Measurements from ENCODE around the gene RPS19. TPM values are rescaled to one million over a fixed set of nuclear protein-coding genes. Genes with fewer than 3 reads are reported as not detected.

RPS19 gene
- polyA plus RNA-seq, 2 of the 4 experiments (the other 2 are of a cell fraction): 3,564 to 7,778 TPM

DNA sequence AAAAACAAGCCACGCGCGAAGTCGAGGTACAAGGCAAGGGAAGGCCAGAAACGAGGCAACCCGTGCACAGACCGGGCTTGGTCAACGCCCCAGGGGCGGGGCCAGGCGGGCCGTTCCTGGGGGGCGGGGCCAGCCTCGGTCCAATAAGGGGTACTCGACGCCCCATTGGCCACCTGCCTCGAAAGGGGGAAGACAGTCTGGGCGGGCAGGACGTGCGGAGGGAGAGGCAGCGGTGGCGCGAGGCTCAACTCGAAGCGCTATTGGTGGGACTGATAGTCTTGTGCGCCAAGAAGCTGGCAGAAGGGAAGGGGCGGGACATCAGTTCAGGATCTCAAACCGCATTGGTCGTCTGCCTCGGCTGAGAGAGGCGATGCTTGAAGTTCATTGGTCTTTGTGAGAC is 15.5 kb upstream of the RPS19 start, which contains the start of gene LYPD4:
TSS of gene LYPD4 (minus strand) at position 83 of the 400 bp plus-strand sequence. CDS start 5,398 bp downstream, outside the sequence.
- CTCF ChIA-PET: interaction anchor here (1.5 to 2.6 kb wide), 5 partner anchors 9 to 281 kb away, joined by 3 to 14 read pairs (median 7); partner anchors contain the start of gene CEACAM3
- FAIRE-seq: peak; percentile 46
- Histone ChIP-seq H3K4me2 (no peak within 1 kb of the TSS), H3K4me1 (no peaks in the 10 kb centered on the region), H3K4me3 (no peak within 1 kb of the TSS), H3K9me3 (no peaks in the 10 kb centered on the region), H3K27ac (no peak within 1 kb of the TSS)
- no peak for TF ChIP-seq TP53 (CRISPR knock-in tag; IDR thresholded peaks at IDR 0.05)
- TF ChIP-seq, protein P1, sequence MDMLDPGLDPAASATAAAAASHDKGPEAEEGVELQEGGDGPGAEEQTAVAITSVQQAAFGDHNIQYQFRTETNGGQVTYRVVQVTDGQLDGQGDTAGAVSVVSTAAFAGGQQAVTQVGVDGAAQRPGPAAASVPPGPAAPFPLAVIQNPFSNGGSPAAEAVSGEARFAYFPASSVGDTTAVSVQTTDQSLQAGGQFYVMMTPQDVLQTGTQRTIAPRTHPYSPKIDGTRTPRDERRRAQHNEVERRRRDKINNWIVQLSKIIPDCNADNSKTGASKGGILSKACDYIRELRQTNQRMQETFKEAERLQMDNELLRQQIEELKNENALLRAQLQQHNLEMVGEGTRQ (IDR thresholded peaks at IDR 0.05): no peak
- TF ChIP-seq, protein P2, sequence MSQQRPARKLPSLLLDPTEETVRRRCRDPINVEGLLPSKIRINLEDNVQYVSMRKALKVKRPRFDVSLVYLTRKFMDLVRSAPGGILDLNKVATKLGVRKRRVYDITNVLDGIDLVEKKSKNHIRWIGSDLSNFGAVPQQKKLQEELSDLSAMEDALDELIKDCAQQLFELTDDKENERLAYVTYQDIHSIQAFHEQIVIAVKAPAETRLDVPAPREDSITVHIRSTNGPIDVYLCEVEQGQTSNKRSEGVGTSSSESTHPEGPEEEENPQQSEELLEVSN (IDR thresholded peaks at IDR 0.05; ENCODE audit: borderline replicate concordance, low read depth): peak; percentile 80
- no peak for TF ChIP-seq NPAS2 (CRISPR knock-in tag; IDR thresholded peaks at IDR 0.05; ENCODE audit: borderline replicate concordance)
- TF ChIP-seq ZFP36 (IDR thresholded peaks at IDR 0.05; ENCODE audit: borderline replicate concordance, partially characterized antibody): no peak
- TF ChIP-seq, protein P3, sequence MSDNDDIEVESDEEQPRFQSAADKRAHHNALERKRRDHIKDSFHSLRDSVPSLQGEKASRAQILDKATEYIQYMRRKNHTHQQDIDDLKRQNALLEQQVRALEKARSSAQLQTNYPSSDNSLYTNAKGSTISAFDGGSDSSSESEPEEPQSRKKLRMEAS (IDR thresholded peaks at IDR 0.05): peak; percentile 47; the same call in 1 of the 2 replicates
- no peak for TF ChIP-seq SMC3 (IDR thresholded peaks at IDR 0.05)
- TF ChIP-seq HOXB5 (CRISPR knock-in tag; IDR thresholded peaks at IDR 0.05): no peak
- DNase-seq (ENCODE audit: low read depth in 1 of 2, low spot score in 1 of 2): peak in 1 of 2 experiments; percentile 58
- 68% methylated on average over 30 of the region's 30 CpGs for WGBS (ENCODE audit: missing lambda C conversion rate)
- ATAC-seq: peak; percentile 20 to 68; a peak in 4 of 6 replicates
- POLR2A ChIA-PET: interaction anchor here (2.3 kb wide), 1 partner anchor 15 kb away, joined by 10 read pairs; the partner anchor contains the start of gene RPS19

DNA sequence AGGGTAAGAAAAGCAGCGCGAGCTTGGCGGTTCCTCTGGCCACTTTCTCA is 15.2 kb upstream of the RPS19 start, which contains the start of gene DMRTC2:
TSS of gene DMRTC2 (plus strand) at position 42 of the 50 bp plus-strand sequence. CDS start 2,387 bp downstream, outside the sequence.
- ChIA-PET CTCF (interaction anchor here (1.6 to 2.6 kb wide), 4 partner anchors 9 to 281 kb away, joined by 4 to 14 read pairs (median 8); partner anchors contain the start of gene CEACAM3), POLR2A (interaction anchor here (2.3 kb wide), 1 partner anchor 15 kb away, joined by 10 read pairs; the partner anchor contains the start of gene RPS19)
- FAIRE-seq: no peak
- 94% methylated on average over 3 of the region's 3 CpGs for WGBS (ENCODE audit: missing lambda C conversion rate)
- Histone ChIP-seq H3K9me3 (no peaks in the 10 kb centered on the region), H3K4me1 (no peaks in the 10 kb centered on the region), H3K4me3 (no peak within 1 kb of the TSS), H3K4me2 (no peak within 1 kb of the TSS), H3K27ac (no peak within 1 kb of the TSS)
- no peak for ATAC-seq
- TF ChIP-seq FOSL2 (IDR thresholded peaks at IDR 0.05) (no peak), FOSL2 (CRISPR knock-in tag; IDR thresholded peaks at IDR 0.05) (no peak), CBX8 (IDR thresholded peaks at IDR 0.05) (no peak), ZSCAN20 (CRISPR knock-in tag; IDR thresholded peaks at IDR 0.05) (no peak)
- no peak for DNase-seq (ENCODE audit: low read depth in 1 of 2, low spot score in 1 of 2)

DNA sequence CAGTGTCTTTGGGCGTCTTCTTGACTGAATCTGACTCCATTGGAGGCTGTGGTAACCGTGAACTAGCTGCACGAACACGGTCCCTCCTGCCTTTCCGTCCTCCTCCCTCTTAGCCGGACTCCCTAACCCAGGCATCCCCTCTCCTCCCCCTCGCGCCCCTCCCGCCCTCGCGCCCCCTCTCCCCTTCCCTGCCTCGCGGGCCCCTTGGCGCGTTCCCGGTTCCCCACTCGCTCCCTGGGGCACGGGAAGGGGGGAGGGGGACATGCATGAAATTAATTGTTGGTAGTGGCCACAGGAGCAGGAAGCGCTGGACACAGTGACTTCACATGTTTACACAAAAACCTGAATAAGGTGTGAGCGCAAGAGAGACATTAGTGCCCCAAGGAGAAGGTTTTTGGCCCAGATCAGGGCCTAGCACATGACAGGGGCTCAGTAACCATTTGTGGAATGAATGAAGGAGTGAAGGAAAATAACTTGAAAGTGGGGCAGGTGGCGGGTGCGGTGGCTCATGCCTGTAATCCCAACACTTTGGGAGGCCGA is 14.9 kb upstream of the RPS19 start:
- H3K4me3 ChIP-seq: no peak overlapping the region
- FAIRE-seq: no peak
- 84% methylated on average over 20 of the region's 23 CpGs for WGBS (ENCODE audit: missing lambda C conversion rate)
- DNase-seq (ENCODE audit: low read depth in 1 of 2, low spot score in 1 of 2): no peak
- CTCF ChIA-PET: interaction anchor here (1.6 to 16.4 kb wide), 4 partner anchors 10 to 50 kb away, joined by 7 to 243 read pairs (median 11); partner anchors contain the start of gene CEACAM3
- no peak for ATAC-seq
- POLR2A ChIA-PET: interaction anchor here (2.3 kb wide), 1 partner anchor 15 kb away, joined by 10 read pairs; the partner anchor contains the start of gene RPS19
- H3K27ac ChIP-seq: no peak overlapping the region
- no peaks in the 10 kb centered on the region for H3K9me3 ChIP-seq
- TF ChIP-seq FOSB (CRISPR knock-in tag; IDR thresholded peaks at IDR 0.05) (no peak), SREBF2 (IDR thresholded peaks at IDR 0.05) (no peak), CHD2 (IDR thresholded peaks at IDR 0.05; ENCODE audit: low read length, partially characterized antibody) (no peak), MYC (IDR thresholded peaks at IDR 0.05; ENCODE audit: borderline replicate concordance, low read length) (no peak), ZC3H11A (IDR thresholded peaks at IDR 0.05) (no peak), RCOR1 (IDR thresholded peaks at IDR 0.05; ENCODE audit: low read depth, low read length) (no peak), POLR2A (IDR thresholded peaks at IDR 0.05; ENCODE audit: low read length) (no peak), CHD4 (IDR thresholded peaks at IDR 0.05; ENCODE audit: borderline replicate concordance) (no peak), CEBPB (IDR thresholded peaks at IDR 0.05) (no peak)
- TF ChIP-seq, protein P4, sequence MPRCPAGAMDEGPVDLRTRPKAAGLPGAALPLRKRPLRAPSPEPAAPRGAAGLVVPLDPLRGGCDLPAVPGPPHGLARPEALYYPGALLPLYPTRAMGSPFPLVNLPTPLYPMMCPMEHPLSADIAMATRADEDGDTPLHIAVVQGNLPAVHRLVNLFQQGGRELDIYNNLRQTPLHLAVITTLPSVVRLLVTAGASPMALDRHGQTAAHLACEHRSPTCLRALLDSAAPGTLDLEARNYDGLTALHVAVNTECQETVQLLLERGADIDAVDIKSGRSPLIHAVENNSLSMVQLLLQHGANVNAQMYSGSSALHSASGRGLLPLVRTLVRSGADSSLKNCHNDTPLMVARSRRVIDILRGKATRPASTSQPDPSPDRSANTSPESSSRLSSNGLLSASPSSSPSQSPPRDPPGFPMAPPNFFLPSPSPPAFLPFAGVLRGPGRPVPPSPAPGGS (IDR thresholded peaks at IDR 0.05): no peak
- TF ChIP-seq, protein P5, sequence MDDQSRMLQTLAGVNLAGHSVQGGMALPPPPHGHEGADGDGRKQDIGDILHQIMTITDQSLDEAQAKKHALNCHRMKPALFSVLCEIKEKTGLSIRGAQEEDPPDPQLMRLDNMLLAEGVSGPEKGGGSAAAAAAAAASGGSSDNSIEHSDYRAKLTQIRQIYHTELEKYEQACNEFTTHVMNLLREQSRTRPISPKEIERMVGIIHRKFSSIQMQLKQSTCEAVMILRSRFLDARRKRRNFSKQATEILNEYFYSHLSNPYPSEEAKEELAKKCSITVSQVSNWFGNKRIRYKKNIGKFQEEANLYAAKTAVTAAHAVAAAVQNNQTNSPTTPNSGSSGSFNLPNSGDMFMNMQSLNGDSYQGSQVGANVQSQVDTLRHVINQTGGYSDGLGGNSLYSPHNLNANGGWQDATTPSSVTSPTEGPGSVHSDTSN (IDR thresholded peaks at IDR 0.05): no peak
- TF ChIP-seq, protein P2 (IDR thresholded peaks at IDR 0.05; ENCODE audit: borderline replicate concordance, low read depth): no peak
- H3K4me2 ChIP-seq: no peak overlapping the region
- H3K4me1 ChIP-seq: no peaks in the 10 kb centered on the region
